Uterus (tissue), 2 donors: Measurements from ENCODE around the gene SLC25A22.

ENCODE experiments used
- CTCF ChIP-seq, 4 experiments: fragments of 200-600 bp in 2 of 4; fragments of 450-650 bp in 2 of 4; sonication (generic) in 2 of 4; IDR thresholded peaks; one replicate each; pipeline ENCODE4 v1.5.1; 2016 to 2019; ENCODE audit warnings: antibody characterized with exemption in 4 of 4, mild to moderate bottlenecking in 2 of 4, moderate library complexity in 1 of 4
- POLR2A ChIP-seq, 2 donors: fragments of 450-650 bp; IDR thresholded peaks; one replicate each; pipeline ENCODE4 v1.6.1; 2016; ENCODE audit warnings: antibody characterized with exemption in 2 of 2, mild to moderate bottlenecking in 1 of 2, moderate library complexity in 1 of 2

DNA sequence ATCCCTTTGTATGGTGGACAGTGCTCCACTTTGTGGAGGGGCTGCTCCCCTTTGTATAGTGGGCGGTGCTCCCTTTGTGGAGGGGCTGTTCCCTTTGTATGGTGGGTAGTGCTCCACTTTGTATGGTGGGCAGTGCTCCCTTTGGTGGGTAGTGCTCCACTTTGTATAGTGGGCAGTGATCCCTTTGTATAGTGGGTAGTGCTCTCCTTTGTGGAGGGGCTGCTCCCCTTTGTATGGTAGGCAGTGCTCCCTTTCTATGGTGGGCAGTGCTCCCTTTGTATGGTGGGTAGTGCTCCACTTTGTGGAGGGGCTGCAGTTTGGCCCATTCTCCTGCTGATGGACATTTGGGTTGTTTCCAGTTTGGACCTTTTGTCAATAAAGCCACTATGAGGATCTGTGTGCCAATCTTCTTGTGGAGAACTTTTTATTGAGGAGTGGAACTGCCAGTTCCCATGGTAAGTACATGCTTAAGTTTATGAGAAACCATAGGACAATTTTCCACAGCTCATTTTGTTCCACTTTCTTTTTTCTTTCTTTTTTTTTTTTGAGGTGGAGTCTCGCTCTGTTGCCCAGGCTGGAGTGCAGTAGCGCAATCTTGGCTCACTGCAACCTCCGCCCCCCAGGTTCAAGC, 55.4 kb downstream of the SLC25A22 start:
- TF ChIP-seq CTCF (IDR thresholded peaks at IDR 0.05) (no peak), POLR2A (IDR thresholded peaks at IDR 0.05) (no peak)
